Spinal cord (tissue), 10 donors: ENCODE data around the gene RBM44. TPM values are rescaled to one million over a fixed set of nuclear protein-coding genes. Genes with fewer than 3 reads are reported as not detected.

Source experiments
- DNase-seq, 6 donors: peaks; one replicate each; pipeline versions ENCODE4 v3.0.0 to v3.0.0-alpha.2; 2013 to 2015; ENCODE audit warnings: low spot score in 6 of 6, low read depth in 4 of 6
- H3K27ac ChIP-seq: one replicate; pipeline ENCODE4 v1.5.1; 2013; ENCODE audit warnings: low read depth, low read length, control low read depth
- H3K27me3 ChIP-seq: one replicate; pipeline ENCODE4 v1.6.1; 2013; ENCODE audit warnings: low read length; ENCODE audit not compliant: control insufficient read depth, insufficient read depth
- H3K36me3 ChIP-seq: one replicate; pipeline ENCODE4 v1.6.1; 2013; ENCODE audit warnings: low read length; ENCODE audit not compliant: control insufficient read depth, insufficient read depth
- H3K4me1 ChIP-seq: one replicate; pipeline ENCODE4 v1.6.1; 2013; ENCODE audit warnings: low read length; ENCODE audit not compliant: control insufficient read depth, insufficient read depth
- H3K4me3 ChIP-seq: one replicate; pipeline ENCODE4 v1.5.1; 2013; ENCODE audit warnings: low read depth, low read length, control low read depth
- H3K9me3 ChIP-seq: one replicate; pipeline ENCODE4 v1.6.1; 2013; ENCODE audit warnings: low read length; ENCODE audit not compliant: control insufficient read depth, insufficient read depth
- WGBS: methylation state at CpG from one replicate; pipeline ENCODE4 v1.1.5; 2013; ENCODE audit warnings: missing lambda C conversion rate; ENCODE audit not compliant: insufficient coverage; 5-methylcytosine and 5-hydroxymethylcytosine counted together
- polyA plus RNA-seq, 2 donors: library from polyadenylated mRNA; unstranded; fragments of 120-200 nt; gene quantifications; one replicate each; pipeline ENCODE4 v1.2.1, GENCODE V29; 2013; ENCODE audit not compliant: insufficient read length in 2 of 2
- total RNA-seq, 2 donors: library from RNA; depleted of rRNA in 1 of 2; stranded (reverse); fragments of 120-200 nt in 1 of 2; fragments of >200 nt in 1 of 2; gene quantifications; one replicate each; pipeline versions ENCODE4 v1.2.3 to v1.2.4, GENCODE V29; 2013 to 2014
- donor health status: healthy.

The RBM44 gene
- total and polyA plus RNA-seq, 4 donors, result 0.59 to 1.5 (median 0.88) TPM

DNA sequence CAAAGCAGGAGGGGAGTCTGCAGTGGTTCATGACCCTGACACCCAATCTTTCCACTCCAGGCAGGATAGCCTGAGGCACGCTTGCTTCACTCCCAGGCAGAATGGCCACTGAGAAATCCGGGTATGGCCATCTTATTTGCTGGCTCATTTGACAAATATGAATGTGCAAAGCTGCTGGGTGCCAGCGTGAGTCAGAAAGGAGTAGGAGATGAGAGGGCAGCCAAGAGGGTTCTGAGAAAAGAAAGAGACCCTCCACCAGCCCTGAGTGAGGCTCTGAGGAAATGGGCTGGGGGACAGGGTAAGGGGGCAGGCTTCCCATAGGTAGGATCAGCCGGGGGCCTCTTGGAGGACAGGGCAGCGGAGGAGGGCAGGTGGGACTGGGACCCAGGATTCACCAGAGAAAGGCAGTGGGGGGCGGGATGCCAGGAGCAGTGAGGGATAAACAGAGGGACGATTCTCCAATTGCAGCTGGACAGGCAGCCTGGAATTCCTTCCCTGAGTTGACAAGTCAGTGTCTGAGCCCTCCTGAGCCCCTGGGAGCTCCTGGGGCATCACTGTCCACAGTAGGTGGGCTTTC, 76.1 kb downstream of the RBM44 start:
- H3K36me3 ChIP-seq, result peaks cover 55% of the 10 kb centered on the region
- peaks cover 64% of the 10 kb centered on the region for H3K4me1 ChIP-seq
- no peak overlapping the region for H3K4me3 ChIP-seq
- WGBS, result 59% methylated on average over 7 of the region's 7 CpGs
- H3K27ac ChIP-seq, result no peak overlapping the region
- H3K9me3 ChIP-seq, result no peaks in the 10 kb centered on the region
- no peak for DNase-seq
- H3K27me3 ChIP-seq, result no peaks in the 10 kb centered on the region

DNA sequence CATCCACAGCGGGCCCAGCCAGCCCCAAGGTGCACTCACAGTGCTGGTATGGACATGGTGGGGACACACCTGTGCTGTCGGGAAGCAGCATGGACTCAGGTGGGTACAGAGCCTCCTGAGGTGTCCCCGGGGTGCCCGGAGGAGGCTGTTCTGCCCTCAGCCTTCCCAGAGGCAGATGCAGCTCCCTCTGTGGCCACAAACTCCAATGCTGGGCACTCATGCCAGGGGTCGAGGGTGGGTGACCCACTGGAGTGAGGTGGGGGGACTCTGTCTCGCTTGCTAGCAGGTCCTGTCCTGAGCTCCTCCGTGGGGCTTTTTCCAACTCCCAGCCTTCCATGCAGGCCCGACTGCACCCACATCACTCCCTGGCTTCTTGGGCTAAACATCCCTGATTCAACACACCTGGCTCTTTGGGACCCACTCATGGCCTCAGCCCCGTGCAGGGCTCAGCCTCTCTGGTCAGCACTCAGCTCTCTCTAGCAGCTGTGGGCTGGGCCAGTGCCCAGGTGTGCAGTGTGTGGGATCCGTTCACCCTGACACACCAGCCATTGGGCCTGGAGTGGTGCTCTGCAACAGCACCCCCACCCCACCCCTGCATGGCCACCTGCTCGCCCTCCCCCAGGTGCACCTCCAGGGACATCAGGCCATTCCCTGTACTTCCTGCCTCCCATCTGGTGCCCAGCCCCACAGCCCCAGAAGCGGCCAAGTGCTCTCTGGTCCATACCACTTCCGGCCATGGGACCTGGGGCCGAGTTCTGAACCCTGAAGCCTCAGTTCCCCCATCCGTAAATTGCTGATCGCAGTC, 76.9 kb downstream of the RBM44 start:
- H3K9me3 ChIP-seq, result no peaks in the 10 kb centered on the region
- H3K27ac ChIP-seq, result no peak overlapping the region
- no peaks in the 10 kb centered on the region for H3K27me3 ChIP-seq
- H3K36me3 ChIP-seq, result peaks cover 58% of the 10 kb centered on the region
- DNase-seq, result no peak
- peaks cover 64% of the 10 kb centered on the region for H3K4me1 ChIP-seq
- 91% methylated on average over 15 of the region's 16 CpGs for WGBS
- no peak overlapping the region for H3K4me3 ChIP-seq

DNA sequence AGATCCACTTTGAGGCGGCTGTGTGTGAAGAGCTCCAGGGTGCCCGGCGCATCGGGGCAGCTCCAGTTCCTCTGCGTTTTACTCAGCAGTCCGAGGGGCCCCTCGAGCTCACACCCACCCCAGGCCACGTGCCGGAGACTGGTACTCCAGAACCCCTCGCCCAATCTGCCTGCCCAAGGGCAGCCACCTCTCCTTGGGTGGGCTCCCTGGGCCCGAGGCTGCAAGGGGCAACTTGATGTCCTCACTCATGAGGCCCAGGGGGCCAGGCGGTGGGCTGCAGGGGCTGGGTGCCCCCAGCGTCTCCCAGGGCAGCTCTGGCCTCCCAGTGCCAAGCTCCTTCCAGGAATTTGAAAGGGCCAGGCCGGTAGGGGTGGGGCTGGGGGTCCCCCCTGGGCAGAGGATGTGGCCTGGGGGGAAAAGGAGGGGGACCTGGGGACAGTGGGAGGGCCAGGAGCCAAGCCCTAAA, 77.5 kb downstream of the RBM44 start:
- H3K4me3 ChIP-seq, result no peak overlapping the region
- H3K27ac ChIP-seq, result no peak overlapping the region
- no peaks in the 10 kb centered on the region for H3K27me3 ChIP-seq
- no peaks in the 10 kb centered on the region for H3K9me3 ChIP-seq
- WGBS, result 80% methylated on average over 13 of the region's 14 CpGs
- no peak for DNase-seq
- H3K36me3 ChIP-seq, result peaks cover 61% of the 10 kb centered on the region
- H3K4me1 ChIP-seq, result peaks cover 58% of the 10 kb centered on the region

DNA sequence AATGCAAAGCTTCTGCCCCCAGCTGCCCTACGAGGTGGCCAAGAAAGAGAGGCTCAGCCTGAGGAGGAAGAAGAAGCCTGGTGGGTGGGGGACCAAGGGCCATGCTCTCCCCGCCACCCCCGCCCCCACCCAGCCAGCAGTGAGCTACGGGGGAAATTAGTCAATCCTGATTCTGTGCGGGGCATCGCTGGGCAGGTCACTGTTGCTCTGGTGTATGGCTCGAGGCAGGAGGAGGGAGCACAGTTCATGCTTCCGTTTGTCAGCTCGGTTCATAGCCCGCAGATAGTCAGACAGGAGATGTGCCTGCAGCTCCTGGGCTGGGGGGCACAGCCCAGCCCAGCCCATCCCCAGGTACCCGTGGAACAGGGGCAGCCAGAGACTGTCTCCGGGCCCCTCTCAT, 78.0 kb downstream of the RBM44 start:
- Histone ChIP-seq H3K4me1 (peaks cover 53% of the 10 kb centered on the region), H3K4me3 (no peak overlapping the region), H3K27me3 (no peaks in the 10 kb centered on the region), H3K9me3 (no peaks in the 10 kb centered on the region), H3K27ac (no peak overlapping the region), H3K36me3 (peaks cover 58% of the 10 kb centered on the region)
- WGBS, result 80% methylated on average over 10 of the region's 12 CpGs
- no peak for DNase-seq

DNA sequence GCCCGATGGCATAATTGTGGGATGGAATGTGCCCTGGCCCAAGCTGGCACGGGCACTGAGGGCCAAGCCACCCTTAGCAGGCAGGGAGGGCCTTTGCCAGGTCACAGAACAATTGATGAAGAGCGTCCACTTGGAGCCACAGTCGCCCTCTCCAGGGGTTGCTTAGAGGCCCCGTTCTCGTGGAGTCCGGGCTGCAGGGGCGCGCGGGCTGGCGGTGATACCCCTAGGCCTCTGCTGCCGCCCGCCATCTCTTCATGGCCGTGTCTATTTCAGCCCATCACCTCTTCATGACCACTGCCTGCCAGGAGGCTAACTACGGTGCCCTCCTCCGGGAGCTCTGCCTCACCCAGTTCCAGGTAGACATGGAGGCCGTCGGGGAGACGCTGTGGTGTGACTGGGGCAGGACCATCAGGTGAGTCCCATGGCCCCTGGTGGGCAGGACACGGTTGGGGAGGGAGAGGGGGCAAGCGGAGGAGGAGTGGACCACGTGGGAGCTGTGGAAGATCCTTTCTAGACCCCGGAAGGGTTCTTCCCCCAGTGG, 78.4 kb downstream of the RBM44 start:
- 95% methylated on average over 21 of the region's 23 CpGs for WGBS
- no peak overlapping the region for H3K27ac ChIP-seq

DNA sequence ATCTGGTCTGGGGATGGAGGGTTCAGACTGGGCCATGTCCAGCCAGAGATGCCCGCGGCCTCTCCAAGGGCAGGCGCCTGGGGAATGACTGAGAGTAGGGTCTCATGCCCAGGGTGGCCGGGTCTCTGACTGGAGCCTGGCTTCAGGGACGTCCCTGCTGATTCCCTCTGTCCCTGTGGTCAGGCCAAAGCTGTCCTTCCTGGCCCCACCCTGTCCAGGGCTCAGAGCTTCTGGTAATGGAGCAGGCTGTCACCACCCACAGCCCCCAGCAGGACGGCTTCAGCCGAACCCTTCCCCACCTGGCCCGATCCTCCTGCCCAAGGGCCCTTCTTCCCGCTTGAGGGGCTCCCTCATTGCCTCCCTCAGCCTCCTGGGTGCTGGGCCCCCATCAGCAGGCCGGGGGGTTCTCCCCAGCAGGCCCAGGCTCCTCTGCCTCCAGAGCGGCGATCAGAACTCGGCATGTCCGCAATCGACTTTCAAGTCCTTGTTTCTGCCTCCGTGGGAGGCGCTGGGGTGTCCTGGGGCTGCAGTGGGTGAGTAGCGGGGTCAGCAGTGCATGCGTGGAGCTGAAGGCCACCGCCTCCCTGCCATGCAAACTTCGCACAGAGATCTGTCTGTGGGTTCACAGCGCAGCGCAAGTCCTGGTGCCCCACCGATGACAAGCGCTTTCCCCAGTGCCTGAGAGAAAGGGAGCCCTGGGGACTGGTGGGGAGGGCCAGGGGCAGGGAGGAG, 79.2 kb downstream of the RBM44 start:
- Histone ChIP-seq H3K27ac (no peak overlapping the region), H3K9me3 (no peaks in the 10 kb centered on the region), H3K4me1 (peaks cover 56% of the 10 kb centered on the region), H3K36me3 (peaks cover 59% of the 10 kb centered on the region), H3K4me3 (no peak overlapping the region), H3K27me3 (no peaks in the 10 kb centered on the region)
- DNase-seq, result no peak
- 93% methylated on average over 25 of the region's 25 CpGs for WGBS

More for the DNA sequence above, 78.4 kb downstream of the RBM44 start:
- no peaks in the 10 kb centered on the region for H3K9me3 ChIP-seq
- H3K4me1 ChIP-seq, result peaks cover 52% of the 10 kb centered on the region
- H3K36me3 ChIP-seq, result peaks cover 57% of the 10 kb centered on the region
- no peak for DNase-seq
- H3K27me3 ChIP-seq, result no peaks in the 10 kb centered on the region
- no peak overlapping the region for H3K4me3 ChIP-seq

DNA sequence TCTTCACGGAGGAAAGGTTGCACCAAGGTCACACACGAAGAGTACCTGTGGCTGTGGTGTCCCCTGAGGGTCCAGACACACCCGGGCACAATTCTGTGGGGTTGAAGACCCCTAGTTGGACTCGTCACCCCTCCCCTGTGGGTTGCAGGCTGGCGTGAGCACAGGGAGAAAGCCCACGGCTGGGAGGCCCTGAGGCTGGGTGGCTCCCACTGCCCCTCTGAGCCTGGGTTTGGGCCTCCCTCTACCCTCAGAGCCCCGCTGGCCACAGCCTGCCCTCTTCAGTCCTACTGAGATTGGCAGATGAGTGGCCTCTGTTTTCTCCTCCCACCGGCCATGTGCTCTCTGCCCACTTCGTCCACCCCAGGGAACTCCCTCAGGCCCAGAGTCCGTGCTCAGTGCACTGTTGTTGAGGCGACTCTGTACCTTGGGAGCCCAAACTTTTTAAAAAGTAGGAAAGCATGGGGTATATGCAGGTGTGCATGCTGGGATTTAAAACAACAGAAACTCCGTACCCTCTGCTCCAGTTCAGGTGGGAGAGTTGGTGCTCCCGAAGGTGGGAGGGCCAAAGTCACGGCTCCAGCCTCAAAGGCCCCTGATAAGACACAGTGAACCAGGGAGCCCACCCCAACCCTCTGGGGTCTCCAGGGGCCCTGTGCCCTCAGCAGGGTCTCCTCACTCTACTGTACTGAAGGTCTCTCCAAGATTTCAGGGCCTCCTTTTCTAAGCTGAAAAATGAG, 79.9 kb downstream of the RBM44 start:
- Histone ChIP-seq H3K9me3 (no peaks in the 10 kb centered on the region), H3K27ac (no peak overlapping the region), H3K4me1 (peaks cover 53% of the 10 kb centered on the region), H3K27me3 (no peaks in the 10 kb centered on the region), H3K4me3 (no peak overlapping the region), H3K36me3 (peaks cover 61% of the 10 kb centered on the region)
- DNase-seq, result no peak
- 86% methylated on average over 12 of the region's 14 CpGs for WGBS

DNA sequence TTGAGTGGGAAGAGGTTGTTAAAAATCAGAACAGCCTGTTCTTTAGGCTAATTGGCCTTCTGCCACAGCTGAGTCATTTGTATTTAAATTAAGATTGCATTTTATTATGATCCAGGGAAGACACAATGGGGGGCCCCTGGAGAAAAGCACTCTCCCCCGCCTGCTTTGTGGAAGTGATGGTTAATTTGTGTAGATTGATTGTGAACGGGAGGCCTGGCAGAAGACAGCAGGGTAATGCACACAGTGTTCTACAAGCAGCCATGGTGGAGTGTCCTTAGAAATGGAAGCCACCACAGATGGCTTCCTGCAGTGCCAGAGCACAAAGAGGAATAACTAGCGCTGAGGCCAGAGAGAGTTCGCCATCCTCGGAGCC, 80.5 kb downstream of the RBM44 start:
- Histone ChIP-seq H3K27ac (no peak overlapping the region), H3K27me3 (no peaks in the 10 kb centered on the region), H3K36me3 (peaks cover 61% of the 10 kb centered on the region), H3K4me3 (no peak overlapping the region), H3K9me3 (no peaks in the 10 kb centered on the region), H3K4me1 (peaks cover 55% of the 10 kb centered on the region)
- 13% methylated on average over 2 of the region's 5 CpGs for WGBS
- peak in 2 of 6 donors; percentile 52 to 91 for DNase-seq

DNA sequence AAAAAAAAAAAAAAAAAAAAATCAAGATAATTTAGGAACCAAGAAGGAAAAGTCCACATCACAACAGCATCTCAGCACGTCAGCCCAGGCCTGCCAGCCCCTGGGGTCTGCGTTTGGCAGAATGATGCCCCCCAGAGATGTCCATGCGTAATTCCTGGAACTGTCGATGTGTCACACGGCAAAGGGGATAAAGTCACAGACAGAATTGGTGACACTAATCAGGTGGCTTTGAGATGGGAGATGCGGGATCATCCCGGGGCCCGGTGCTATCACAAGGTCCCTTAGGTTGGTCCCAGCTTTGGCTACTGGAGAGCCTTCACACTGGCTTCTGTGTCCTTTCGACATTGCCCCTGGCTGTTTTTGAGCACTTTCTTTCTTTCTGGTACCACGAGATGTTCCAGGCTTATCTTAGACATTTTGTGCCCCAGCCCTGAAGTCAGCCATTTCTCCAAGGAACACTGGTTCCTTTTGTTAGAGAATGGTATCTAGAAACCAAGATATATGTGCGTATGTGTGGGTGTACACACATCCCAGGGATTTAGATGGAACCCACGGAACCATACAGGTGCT, 81.5 kb downstream of the RBM44 start:
- Histone ChIP-seq H3K4me1 (peaks cover 55% of the 10 kb centered on the region), H3K36me3 (peaks cover 65% of the 10 kb centered on the region), H3K27ac (no peak overlapping the region), H3K9me3 (no peaks in the 10 kb centered on the region), H3K4me3 (no peak overlapping the region), H3K27me3 (no peaks in the 10 kb centered on the region)
- DNase-seq, result no peak
- 91% methylated on average over 11 of the region's 12 CpGs for WGBS
